Activated T-cell treated with anti-CD3 and anti-CD28 coated beads for 48 hours (primary cell): ENCODE results near the gene ADAMTS14.
A peak's percentile ranks its signal among the peaks of the same experiment; 100 is the strongest.
"Not testable (repeated sequence)": the region's sequence is repeated elsewhere in the genome, so short reads cannot be mapped to it uniquely, and the experiment has no call there.

Source experiments
- DNase-seq: peaks from one replicate; pipeline ENCODE4 v3.0.0-alpha.2; 2020; ENCODE audit warnings: low read depth

ADAMTS14 gene, protein sequence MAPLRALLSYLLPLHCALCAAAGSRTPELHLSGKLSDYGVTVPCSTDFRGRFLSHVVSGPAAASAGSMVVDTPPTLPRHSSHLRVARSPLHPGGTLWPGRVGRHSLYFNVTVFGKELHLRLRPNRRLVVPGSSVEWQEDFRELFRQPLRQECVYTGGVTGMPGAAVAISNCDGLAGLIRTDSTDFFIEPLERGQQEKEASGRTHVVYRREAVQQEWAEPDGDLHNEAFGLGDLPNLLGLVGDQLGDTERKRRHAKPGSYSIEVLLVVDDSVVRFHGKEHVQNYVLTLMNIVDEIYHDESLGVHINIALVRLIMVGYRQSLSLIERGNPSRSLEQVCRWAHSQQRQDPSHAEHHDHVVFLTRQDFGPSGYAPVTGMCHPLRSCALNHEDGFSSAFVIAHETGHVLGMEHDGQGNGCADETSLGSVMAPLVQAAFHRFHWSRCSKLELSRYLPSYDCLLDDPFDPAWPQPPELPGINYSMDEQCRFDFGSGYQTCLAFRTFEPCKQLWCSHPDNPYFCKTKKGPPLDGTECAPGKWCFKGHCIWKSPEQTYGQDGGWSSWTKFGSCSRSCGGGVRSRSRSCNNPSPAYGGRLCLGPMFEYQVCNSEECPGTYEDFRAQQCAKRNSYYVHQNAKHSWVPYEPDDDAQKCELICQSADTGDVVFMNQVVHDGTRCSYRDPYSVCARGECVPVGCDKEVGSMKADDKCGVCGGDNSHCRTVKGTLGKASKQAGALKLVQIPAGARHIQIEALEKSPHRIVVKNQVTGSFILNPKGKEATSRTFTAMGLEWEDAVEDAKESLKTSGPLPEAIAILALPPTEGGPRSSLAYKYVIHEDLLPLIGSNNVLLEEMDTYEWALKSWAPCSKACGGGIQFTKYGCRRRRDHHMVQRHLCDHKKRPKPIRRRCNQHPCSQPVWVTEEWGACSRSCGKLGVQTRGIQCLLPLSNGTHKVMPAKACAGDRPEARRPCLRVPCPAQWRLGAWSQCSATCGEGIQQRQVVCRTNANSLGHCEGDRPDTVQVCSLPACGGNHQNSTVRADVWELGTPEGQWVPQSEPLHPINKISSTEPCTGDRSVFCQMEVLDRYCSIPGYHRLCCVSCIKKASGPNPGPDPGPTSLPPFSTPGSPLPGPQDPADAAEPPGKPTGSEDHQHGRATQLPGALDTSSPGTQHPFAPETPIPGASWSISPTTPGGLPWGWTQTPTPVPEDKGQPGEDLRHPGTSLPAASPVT

GRCh38 chr10:70672165-70673042, at the start of gene ADAMTS14:
Gene ADAMTS14 (plus strand): TSS chr10:70672506. CDS start chr10:70672803, 297 bp downstream.
- DNase-seq = peak; percentile 17

- DNase-seq = no peak
Observed at GRCh38 chr10:70622541-70622940, 49.8 kb upstream of the ADAMTS14 start.

- no peak for DNase-seq
Observed at GRCh38 chr10:70622981-70623844, 49.1 kb upstream of the ADAMTS14 start.

DNA sequence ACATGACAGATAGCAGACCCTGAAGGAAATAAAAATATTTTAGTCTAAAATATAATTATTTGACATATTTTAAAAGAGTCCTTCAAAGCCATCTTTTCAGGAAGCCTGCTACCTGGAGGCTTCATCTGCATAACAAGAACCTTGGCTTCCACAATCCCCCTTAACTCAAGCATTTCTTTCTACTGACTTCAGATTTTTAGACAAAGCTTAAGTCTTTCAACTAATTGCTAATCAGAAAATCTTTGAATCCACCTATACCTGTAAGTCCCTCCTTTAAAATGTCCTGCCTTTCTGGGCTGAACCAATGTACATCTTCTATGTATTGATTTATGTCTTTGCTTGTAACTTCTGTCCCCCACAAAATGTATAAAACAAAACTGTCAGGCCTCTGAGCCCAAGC, 46.2 kb upstream of the ADAMTS14 start:
- DNase-seq = no peak

DNA sequence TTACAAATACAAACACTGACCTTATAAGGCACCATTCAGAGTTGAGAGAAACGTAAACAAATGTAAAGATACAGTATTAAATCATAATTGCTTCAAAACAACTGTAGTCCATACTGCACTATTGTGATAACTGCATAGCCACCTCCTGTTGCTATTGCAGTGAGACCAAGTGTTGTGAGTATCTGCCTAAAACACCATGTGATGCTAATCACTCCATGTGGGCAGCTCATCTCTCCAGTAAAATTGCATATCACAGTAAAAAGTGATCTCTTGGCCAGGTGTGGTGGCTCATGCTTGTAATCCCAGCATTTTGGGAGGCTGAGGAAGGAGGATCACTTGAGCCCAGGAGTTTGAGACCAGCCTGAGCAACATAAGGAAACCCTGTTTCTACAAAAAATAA, 43.0 kb upstream of the ADAMTS14 start:
- DNase-seq = no peak

- not testable (repeated sequence) for DNase-seq
Observed at GRCh38 chr10:70631735-70632134, 40.6 kb upstream of the ADAMTS14 start.

GRCh38 chr10:70634011-70634410, 38.3 kb upstream of the ADAMTS14 start:
- DNase-seq = no peak

DNA sequence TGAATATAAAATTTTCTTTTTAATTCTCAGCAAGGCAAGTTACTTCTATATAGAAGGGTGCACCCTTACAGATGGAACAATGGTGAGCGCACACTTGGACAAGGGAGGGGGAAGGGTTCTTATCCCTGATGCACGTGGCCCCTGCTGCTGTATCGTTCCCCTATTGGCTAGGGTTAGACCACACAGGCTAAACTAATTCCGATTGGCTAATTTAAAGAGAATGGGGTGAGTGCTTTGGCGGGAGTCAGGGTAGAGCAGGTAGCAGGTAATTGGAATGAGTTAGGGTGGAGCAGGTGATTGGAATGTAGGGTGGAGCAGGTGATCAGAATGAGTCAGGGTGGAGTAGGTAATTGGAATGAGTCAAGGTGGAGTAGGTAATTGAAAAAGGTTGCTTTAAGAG, 37.8 kb upstream of the ADAMTS14 start:
- not testable (repeated sequence) for DNase-seq

DNA sequence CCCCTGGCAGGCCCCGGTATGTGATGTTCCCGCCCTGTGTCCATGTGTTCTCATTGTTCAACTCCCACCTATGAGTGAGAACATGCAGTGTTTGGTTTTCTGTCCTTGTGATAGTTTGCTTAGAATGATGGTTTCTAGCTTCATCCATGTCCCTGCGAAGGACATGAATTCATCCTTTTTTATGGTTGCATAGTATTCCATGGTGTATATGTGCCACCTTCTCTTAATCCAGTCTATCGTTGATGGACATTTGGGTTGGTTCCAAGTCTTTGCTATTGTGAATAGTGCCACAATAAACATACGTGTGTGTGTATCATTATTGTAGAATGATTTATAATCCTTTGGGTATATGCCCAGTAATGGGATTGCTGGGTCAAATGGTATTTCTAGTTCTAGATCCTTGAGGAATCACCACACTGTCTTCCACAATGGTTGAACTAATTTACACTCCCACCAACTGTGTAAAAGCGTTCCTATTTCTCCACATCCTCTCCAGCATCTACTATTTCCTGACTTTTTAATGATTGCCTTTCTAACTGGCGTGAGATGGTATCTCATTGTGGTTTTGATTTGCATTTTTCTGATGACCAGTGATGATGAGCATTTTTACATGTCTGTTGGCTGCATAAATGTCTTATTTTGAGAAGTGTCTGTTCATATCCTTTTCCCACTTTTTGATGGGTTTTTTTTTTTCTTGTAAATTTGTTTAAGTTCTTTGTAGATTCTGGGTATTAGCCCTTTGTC, 32.5 kb upstream of the ADAMTS14 start:
- DNase-seq = not testable (repeated sequence)

DNA sequence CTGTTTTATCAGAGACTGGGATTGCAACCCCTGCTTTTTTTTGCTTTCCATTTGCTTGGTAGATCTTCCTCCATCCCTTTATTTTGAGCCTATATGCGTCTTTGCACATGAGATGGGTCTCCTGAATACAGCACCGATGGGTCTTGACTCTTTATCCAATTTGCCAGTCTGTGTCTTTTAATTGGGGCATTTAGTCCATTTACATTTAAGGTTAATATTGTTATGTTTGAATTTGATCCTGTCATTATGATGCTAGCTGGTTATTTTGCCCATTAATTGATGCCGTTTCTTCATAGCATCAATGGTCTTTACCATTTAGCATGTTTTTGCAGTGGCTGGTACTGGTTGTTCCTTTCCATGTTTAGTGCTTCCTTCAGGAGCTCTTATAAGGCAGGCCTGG, 29.0 kb upstream of the ADAMTS14 start:
- DNase-seq = not testable (repeated sequence)

DNA sequence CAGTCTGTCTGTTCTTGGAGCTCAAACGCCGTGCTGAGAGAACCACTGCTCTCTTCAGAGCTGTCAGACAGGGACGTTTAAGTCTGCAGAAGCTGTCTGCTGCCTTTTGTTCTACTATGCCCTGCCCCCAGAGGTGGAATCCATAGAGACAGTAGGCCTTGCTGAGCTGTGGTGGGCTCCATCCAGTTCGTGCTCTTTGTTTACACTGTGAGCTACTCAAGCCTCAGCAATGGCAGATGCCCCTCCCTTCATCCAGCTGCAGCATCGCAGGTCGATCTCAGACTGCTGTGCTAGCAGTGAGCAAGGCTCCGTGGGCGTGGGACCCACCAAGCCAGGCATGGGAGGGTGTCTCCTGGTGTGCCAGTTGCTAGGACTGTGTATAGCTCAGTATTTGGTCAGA, 27.3 kb upstream of the ADAMTS14 start:
- DNase-seq = not testable (repeated sequence)

- DNase-seq = no peak
Observed at GRCh38 chr10:70647086-70647485, 25.2 kb upstream of the ADAMTS14 start.

DNA sequence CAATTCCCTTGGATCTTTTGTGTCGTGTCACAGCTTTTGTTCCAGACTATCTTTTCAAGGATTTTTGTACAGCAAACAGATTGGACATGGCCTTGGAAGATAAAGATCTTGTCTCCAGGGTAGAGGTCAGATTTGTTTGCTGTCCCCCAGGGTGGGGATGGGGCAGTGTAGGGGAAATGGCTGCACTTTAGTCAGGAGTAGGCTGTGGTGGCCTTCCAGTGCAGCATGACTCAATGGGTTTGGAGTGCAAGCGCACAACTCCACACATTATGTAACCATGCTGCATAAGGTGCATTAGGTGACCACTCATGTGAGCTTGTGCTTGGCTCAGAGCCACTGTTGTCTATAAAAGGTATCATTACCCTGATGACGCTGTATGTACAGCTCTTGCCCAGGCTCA, 23.9 kb upstream of the ADAMTS14 start:
- DNase-seq = no peak

GRCh38 chr10:70649526-70649925, 22.8 kb upstream of the ADAMTS14 start:
- peak; percentile 12 for DNase-seq

- no peak for DNase-seq
Observed at GRCh38 chr10:70650104-70650503, 22.2 kb upstream of the ADAMTS14 start.

- no peak for DNase-seq
Observed at GRCh38 chr10:70650718-70651117, 21.6 kb upstream of the ADAMTS14 start.

DNA sequence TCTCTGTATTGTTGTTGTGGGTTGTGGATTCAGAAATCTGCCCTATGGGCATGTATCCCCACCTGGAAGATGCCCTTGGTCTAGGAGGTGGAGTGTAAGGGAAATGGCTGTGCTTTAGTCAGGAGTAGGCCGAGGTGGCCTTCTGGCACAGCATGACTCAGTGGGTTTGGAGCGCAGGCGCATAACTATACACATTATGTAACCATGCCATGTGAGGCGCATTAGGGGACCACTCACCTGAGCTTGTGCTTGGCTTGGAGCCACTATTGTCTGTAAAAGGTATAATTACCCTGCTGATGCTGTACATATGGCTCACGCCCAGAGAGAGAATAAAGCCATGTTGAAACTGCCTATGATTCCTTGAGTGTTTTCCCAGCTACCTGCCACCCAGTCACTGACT, 20.6 kb upstream of the ADAMTS14 start:
- no peak for DNase-seq

GRCh38 chr10:70652761-70653657, 19.3 kb upstream of the ADAMTS14 start:
- no peak for DNase-seq

DNA sequence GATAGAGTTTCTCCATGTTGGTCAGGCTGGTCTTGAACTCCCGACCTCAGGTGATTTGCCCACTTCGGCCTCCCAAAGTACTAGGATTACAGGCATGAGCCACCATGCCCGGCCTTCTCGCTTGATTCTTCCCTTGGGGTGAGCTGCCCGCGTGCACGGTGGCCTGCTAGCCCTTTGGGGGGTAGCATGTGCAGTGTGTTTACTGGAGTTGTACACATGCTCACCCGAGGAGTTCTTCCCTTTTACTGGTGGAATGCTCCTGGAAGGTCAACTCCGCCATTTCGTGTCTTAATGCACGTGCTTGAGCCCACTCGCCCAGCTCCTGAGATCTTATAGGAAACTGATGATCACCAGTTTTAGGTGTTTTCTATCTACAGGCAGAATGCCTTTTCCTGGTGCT, 17.0 kb upstream of the ADAMTS14 start:
- DNase-seq = no peak
